WI38 (cell line): Measurements from ENCODE around the gene PIEZO2.
A peak's percentile ranks its signal among the peaks of the same experiment; 100 is the strongest.
"Not testable (repeated sequence)": the region's sequence is repeated elsewhere in the genome, so short reads cannot be mapped to it uniquely, and the experiment has no call there.

ENCODE experiments used
- H3K4me3 ChIP-seq: 2 replicates; pipeline ENCODE4 v1.5.1; 2011; ENCODE audit warnings: low read depth, mild to moderate bottlenecking, control low read depth, low read length
- TF ChIP-seq, protein P1 (sequence below): IDR thresholded peaks from 2 replicates; pipeline ENCODE4 v1.5.1; 2012; ENCODE audit warnings: low read depth, mild to moderate bottlenecking, control low read depth, low read length

PIEZO2 gene

DNA sequence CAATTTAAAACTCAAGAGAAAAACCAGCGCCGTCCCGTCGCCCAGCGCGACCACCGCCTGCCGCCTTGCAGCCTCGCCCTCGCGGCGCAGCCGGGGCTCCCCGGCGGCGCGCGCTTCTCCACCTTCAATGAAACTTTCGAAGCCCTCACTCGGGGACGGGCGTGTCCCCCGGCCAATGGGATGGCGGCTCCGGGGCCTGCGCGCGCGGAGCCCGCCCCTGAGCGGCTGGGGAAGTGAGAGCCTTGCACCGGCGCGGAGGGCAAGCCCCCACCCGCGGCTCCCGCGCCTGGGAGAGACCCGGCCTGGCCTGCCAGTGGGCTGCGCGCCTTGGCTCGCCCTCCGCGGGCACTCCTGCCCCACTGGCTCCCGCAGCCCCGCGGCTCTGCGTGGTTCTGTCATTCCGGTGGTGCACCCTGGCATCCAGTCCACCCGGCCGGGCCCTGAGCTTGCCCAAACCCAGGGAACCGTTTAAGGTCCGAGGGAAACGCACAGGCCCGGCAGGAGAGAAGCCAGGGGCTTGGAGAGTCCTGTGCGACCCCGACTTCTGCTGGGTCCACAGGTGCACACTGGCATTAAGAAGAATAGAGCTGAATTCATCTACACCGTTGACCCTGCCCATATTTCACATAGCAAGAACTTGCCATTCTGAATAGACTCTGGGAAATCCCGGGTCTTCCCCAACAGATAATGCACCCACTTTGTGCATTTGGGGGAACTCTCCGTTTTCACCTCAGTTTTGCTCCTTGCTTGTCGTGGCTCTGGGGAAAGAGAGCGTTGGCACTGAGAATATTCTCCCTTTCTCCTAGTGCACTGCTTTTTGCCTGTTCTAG is at the start of gene PIEZO2:
TSS of gene PIEZO2 (minus strand) at position 129 of the 830 bp plus-strand sequence. CDS start 981 bp downstream, outside the sequence.
- TF ChIP-seq, protein P1, sequence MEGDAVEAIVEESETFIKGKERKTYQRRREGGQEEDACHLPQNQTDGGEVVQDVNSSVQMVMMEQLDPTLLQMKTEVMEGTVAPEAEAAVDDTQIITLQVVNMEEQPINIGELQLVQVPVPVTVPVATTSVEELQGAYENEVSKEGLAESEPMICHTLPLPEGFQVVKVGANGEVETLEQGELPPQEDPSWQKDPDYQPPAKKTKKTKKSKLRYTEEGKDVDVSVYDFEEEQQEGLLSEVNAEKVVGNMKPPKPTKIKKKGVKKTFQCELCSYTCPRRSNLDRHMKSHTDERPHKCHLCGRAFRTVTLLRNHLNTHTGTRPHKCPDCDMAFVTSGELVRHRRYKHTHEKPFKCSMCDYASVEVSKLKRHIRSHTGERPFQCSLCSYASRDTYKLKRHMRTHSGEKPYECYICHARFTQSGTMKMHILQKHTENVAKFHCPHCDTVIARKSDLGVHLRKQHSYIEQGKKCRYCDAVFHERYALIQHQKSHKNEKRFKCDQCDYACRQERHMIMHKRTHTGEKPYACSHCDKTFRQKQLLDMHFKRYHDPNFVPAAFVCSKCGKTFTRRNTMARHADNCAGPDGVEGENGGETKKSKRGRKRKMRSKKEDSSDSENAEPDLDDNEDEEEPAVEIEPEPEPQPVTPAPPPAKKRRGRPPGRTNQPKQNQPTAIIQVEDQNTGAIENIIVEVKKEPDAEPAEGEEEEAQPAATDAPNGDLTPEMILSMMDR = no peak
- peak within 1 kb of the TSS; percentile 60 for H3K4me3 ChIP-seq

- no peak overlapping the region for H3K4me3 ChIP-seq
- TF ChIP-seq, protein P1 = no peak
These were observed 34.3 kb upstream of the PIEZO2 start for GRCh38 chr18:11183637-11184036.

DNA sequence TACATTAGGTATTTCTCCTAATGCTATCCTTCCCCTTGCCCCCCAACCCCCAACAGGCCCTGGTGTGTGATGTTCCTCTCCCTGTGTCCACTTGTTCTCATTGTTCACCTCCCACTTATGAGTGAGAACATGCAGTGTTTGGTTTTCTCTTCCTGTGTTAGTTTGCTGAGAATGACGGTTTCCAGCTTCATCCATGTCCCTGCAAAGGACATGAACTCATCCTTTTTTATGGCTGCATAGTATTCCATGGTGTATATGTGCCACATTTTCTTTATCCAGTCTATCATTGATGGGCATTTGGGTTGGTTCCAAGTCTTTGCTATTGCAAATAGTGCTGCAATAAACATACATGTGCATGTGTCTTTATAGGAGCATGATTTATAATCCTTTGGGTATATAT is 32.3 kb upstream of the PIEZO2 start:
- not testable (repeated sequence) for H3K4me3 ChIP-seq

DNA sequence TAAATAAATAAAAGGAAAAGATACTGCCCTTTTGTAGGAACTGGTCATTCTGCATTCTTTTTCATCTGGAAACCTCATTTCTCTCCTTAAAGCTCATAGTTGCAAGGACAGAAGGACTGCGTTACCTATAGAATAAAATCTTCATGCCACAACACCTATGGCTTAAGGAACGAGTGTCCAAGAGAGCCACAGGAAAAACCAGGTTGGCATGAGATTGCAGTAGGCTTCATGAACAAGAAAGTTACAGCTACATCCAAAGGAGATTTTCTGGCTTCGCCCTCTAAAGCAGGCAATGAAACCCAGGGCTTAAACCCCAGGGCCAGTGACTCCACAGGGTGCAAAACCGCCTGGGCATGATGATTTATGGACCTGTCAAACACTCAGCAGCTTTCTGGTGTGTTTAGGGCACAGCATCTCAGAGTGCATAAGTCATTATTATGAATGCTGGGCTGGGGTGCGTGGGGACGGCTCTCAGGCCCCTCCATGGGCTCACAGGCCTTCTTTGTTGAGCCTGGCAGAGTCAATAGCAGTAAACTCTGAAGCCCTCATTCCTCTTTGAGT is 30.7 kb upstream of the PIEZO2 start:
- H3K4me3 ChIP-seq = no peak overlapping the region
- TF ChIP-seq, protein P1 = no peak

- TF ChIP-seq, protein P1 = no peak
- no peak overlapping the region for H3K4me3 ChIP-seq
These were observed 29.7 kb upstream of the PIEZO2 start for GRCh38 chr18:11178951-11179549.

- TF ChIP-seq, protein P1 = no peak
- H3K4me3 ChIP-seq = no peak overlapping the region
These were observed 28.0 kb upstream of the PIEZO2 start for GRCh38 chr18:11177382-11177781.

DNA sequence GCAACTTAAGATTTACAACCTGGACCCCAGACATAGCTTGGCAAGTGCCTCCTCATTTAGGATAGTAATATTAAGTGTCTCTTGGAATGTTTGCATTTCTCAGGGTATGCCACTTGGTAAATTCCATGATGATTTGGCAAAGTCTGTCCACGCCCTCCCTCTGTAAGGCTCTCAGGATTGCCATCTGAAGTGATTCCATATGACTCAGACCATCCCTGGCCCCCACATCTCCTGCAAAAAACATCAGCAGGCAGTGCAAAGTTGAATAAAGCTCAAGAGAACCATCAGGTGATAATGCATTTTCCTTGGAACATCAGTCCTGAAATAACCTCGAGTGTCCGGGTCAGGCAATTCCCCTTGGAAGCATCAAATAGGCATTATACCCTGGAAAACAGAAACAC is 27.1 kb upstream of the PIEZO2 start:
- no peak overlapping the region for H3K4me3 ChIP-seq
- TF ChIP-seq, protein P1 = no peak
